HepG2 (cell line): ENCODE data around the gene ADCY1. TPM values are rescaled to one million over a fixed set of nuclear protein-coding genes. Genes with fewer than 3 reads are reported as not detected.

Experiments
- ATAC-seq: fragments of 200-7000 bp; cut with Tn5 transposase; 3 replicates; pipeline ENCODE4 v1.9.1; 2020; ENCODE audit warnings: mild to moderate bottlenecking, moderate library complexity
- BruUV-seq: library from RNA; stranded (reverse); fragments of 400-500 nt; replicated peaks from 2 replicates; lab custom pipeline; 2021; lab: Mats Ljungman, UMichigan
- CTCF ChIA-PET: fragments of 300-600 bp; formaldehyde crosslinking; extraction: SDS; loops from one replicate; lab custom pipeline; 2021; ENCODE audit warnings: low total read pairs, inconsistent platforms, low intra/inter-chr PET ratio; lab: Yijun Ruan, JAX
- POLR2A ChIA-PET: fragments of 350-600 bp; sonication (Branson Sonifier 250); formaldehyde crosslinking; loops from one replicate; lab custom pipeline; 2020; ENCODE audit warnings: antibody characterized with exemption, inconsistent platforms; lab: Yijun Ruan, JAX
- DNase-seq: peaks from one replicate; pipeline ENCODE4 v3.0.0-alpha.2; 2015; ENCODE audit warnings: low spot score
- FAIRE-seq: peaks from 3 replicates; lab custom pipeline; 2011; peaks lifted over from hg19 to GRCh38; lab: Jason Lieb, UNC
- H2AFZ ChIP-seq: one replicate; pipeline ENCODE4 v1.6.1; 2011; ENCODE audit warnings: low read length, inconsistent platforms
- H3K27ac ChIP-seq: fragments of 300-600 bp; 3 replicates; pipeline ENCODE4 v1.8.0; 2011; ENCODE audit warnings: mixed run types, mild to moderate bottlenecking, mixed read lengths, low read length, inconsistent platforms; ENCODE audit not compliant: insufficient read depth; ENCODE audit errors: extremely low read length
- H3K27me3 ChIP-seq, 2 experiments: fragments of 200-600 bp in 1 of 2; 2 replicates in 1 of 2; 3 replicates in 1 of 2; pipeline versions ENCODE4 v1.6.0 to v1.8.0; 2011; ENCODE audit warnings: low read length in 2 of 2, mild to moderate bottlenecking in 2 of 2, moderate library complexity in 2 of 2, inconsistent platforms in 1 of 2; ENCODE audit not compliant: insufficient read depth in 2 of 2, control insufficient read depth in 1 of 2
- H3K36me3 ChIP-seq, 2 experiments: fragments of 200-600 bp in 1 of 2; replicated peaks in 1 of 2; 2 replicates in 1 of 2; 3 replicates in 1 of 2; pipeline versions ENCODE4 v1.5.1 to v1.8.0; 2011; ENCODE audit warnings: low read length in 2 of 2, inconsistent platforms in 1 of 2; ENCODE audit not compliant: insufficient read depth in 2 of 2, control insufficient read depth in 1 of 2
- H3K4me1 ChIP-seq: 2 replicates; pipeline ENCODE4 v1.5.1; 2012; ENCODE audit warnings: low read length, inconsistent platforms; ENCODE audit not compliant: insufficient read depth
- H3K4me2 ChIP-seq: 2 replicates; pipeline ENCODE4 v1.6.0; 2011; ENCODE audit warnings: low read depth, low read length, inconsistent platforms
- H3K4me3 ChIP-seq, 3 experiments: fragments of 200-600 bp in 1 of 3; sonication (generic), shearing (Covaris generic) in 1 of 3; replicated peaks in 1 of 3; 2 replicates each; pipeline ENCODE4 v1.5.1; 2011 to 2016; ENCODE audit warnings: low read length in 3 of 3, inconsistent platforms in 2 of 3, low read depth in 2 of 3, mild to moderate bottlenecking in 2 of 3, control low read depth in 1 of 3, mixed read lengths in 1 of 3; ENCODE audit not compliant: insufficient read depth in 1 of 3
- H3K79me2 ChIP-seq: one replicate; pipeline ENCODE4 v1.6.1; 2011; ENCODE audit warnings: low read length, inconsistent platforms; ENCODE audit not compliant: insufficient read depth
- H3K9ac ChIP-seq: 2 replicates; pipeline ENCODE4 v1.6.0; 2011; ENCODE audit warnings: mild to moderate bottlenecking, low read depth, low read length, inconsistent platforms; ENCODE audit not compliant: insufficient read depth
- H3K9me3 ChIP-seq: 2 replicates; pipeline ENCODE4 v1.5.1; 2012; ENCODE audit warnings: mild to moderate bottlenecking, low read length
- H4K20me1 ChIP-seq: 2 replicates; pipeline ENCODE4 v1.6.0; 2011; ENCODE audit warnings: inconsistent platforms, mild to moderate bottlenecking, low read length, moderate library complexity; ENCODE audit not compliant: insufficient read depth
- AGO2 ChIP-seq: fragments of 200-400 bp; formaldehyde crosslinking; optimal IDR thresholded peaks from 2 replicates; pipeline ENCODE3; 2017; ENCODE audit warnings: mild to moderate bottlenecking, low read depth, low read length, moderate library complexity
- CREM ChIP-seq, 2 experiments: sonication (generic) in 1 of 2; formaldehyde crosslinking in 1 of 2; IDR thresholded peaks; 2 replicates each; pipeline versions ENCODE4 v1.4.0 to v1.6.1; 2016 to 2020; ENCODE audit warnings: antibody characterized with exemption in 1 of 2, mild to moderate bottlenecking in 1 of 2, missing genetic modification reagents in 1 of 2
- ERF ChIP-seq: IDR thresholded peaks from 2 replicates; pipeline ENCODE4 v1.6.1; 2018; ENCODE audit warnings: missing biosample characterization, missing genetic modification reagents
- FOXJ3 ChIP-seq: sonication (generic); formaldehyde crosslinking; IDR thresholded peaks from 2 replicates; pipeline ENCODE4 v1.4.0; 2020; ENCODE audit warnings: missing genetic modification reagents, mild to moderate bottlenecking, borderline replicate concordance
- GATA4 ChIP-seq: sonication (generic); IDR thresholded peaks from 2 replicates; pipeline ENCODE4 v1.6.1; 2016; ENCODE audit warnings: antibody characterized with exemption, low read depth, borderline replicate concordance
- HNF4G ChIP-seq, 2 experiments: sonication (generic) in 1 of 2; formaldehyde crosslinking in 1 of 2; IDR thresholded peaks; 2 replicates each; pipeline versions ENCODE4 v1.4.0 to v1.6.1; 2011 to 2020; ENCODE audit warnings: borderline replicate concordance in 2 of 2, low read depth in 2 of 2, mild to moderate bottlenecking in 2 of 2, low read length in 1 of 2, missing genetic modification reagents in 1 of 2, moderate library complexity in 1 of 2
- NAIF1 ChIP-seq: sonication (generic); formaldehyde crosslinking; IDR thresholded peaks from 2 replicates; pipeline ENCODE4 v1.5.0; 2020; ENCODE audit warnings: mild to moderate bottlenecking, missing genetic modification reagents, borderline replicate concordance
- NONO ChIP-seq, 2 experiments: fragments of 450-650 bp in 1 of 2; sonication (generic) in 1 of 2; formaldehyde crosslinking in 1 of 2; IDR thresholded peaks in 1 of 2; conservative IDR thresholded peaks in 1 of 2; 2 replicates each; pipeline versions ENCODE4 v1.6.1 to v1.8.0; 2017 to 2022; ENCODE audit warnings: mild to moderate bottlenecking in 1 of 2, missing genetic modification reagents in 1 of 2, moderate library complexity in 1 of 2
- RBM22 ChIP-seq: fragments of 200-400 bp; formaldehyde crosslinking; optimal IDR thresholded peaks from 2 replicates; pipeline ENCODE3; 2017; ENCODE audit warnings: mild to moderate bottlenecking, low read length, moderate library complexity
- SMARCC2 ChIP-seq: fragments of 450-650 bp; IDR thresholded peaks from 2 replicates; pipeline ENCODE4 v1.6.1; 2017; ENCODE audit warnings: antibody characterized with exemption, mild to moderate bottlenecking
- TCF7L2 ChIP-seq: IDR thresholded peaks from 2 replicates; pipeline ENCODE4 v1.6.1; 2011; ENCODE audit warnings: mild to moderate bottlenecking, low read depth, low read length, moderate library complexity
- TP53 ChIP-seq: sonication (generic); formaldehyde crosslinking; conservative IDR thresholded peaks from 2 replicates; pipeline ENCODE4 v1.4.0; 2020; ENCODE audit warnings: missing genetic modification reagents
- ZNF577 ChIP-seq: sonication (generic); formaldehyde crosslinking; IDR thresholded peaks from 2 replicates; pipeline ENCODE4 v1.4.0; 2020; ENCODE audit warnings: mild to moderate bottlenecking, low read depth, missing genetic modification reagents, borderline replicate concordance
- ZNF629 ChIP-seq: sonication (generic); formaldehyde crosslinking; conservative IDR thresholded peaks from 2 replicates; pipeline ENCODE4 v1.5.0; 2020; ENCODE audit warnings: missing genetic modification reagents
- ZNF816 ChIP-seq: sonication (generic); formaldehyde crosslinking; IDR thresholded peaks from 2 replicates; pipeline ENCODE4 v1.8.0; 2022; ENCODE audit warnings: missing genetic modification reagents, mild to moderate bottlenecking, borderline replicate concordance
- ZSCAN20 ChIP-seq: sonication (generic); formaldehyde crosslinking; IDR thresholded peaks from 2 replicates; pipeline ENCODE4 v1.4.0; 2020; ENCODE audit warnings: missing genetic modification reagents, mild to moderate bottlenecking, borderline replicate concordance
- WGBS: methylation state at CpG from one replicate; pipeline ENCODE4 v1.1.6; 2017; ENCODE audit warnings: low lambda C conversion rate; 5-methylcytosine and 5-hydroxymethylcytosine counted together
- in situ Hi-C: cut with HindIII; loops from 2 replicates; pipeline ENCODE4 v1.10.0; 2017; ENCODE audit warnings: low pct_unique_long_range_greater_than_20kb; ENCODE audit not compliant: extremely low pct_ligation_motif_present
- intact Hi-C: fragments of 100-400 bp; cut with micrococcal nuclease; formaldehyde crosslinking; loops from one replicate; pipeline ENCODE4 v1.10.0; 2022; ENCODE audit not compliant: unreplicated experiment
- polyA plus RNA-seq, 8 experiments: library from polyadenylated mRNA; depleted of rRNA in 3 of 8; stranded (reverse) in 7 of 8; unstranded in 1 of 8; fragments of >200 nt; fragmentation: Illumina TruSeq in 4 of 8; extraction: Trizol in 4 of 8; gene quantifications; 2 replicates each; pipeline versions ENCODE4 v1.2.1 to v1.2.3, GENCODE V29; 2011 to 2016; ENCODE audit warnings: low read depth in 4 of 8, missing spikeins in 1 of 8, mixed read lengths in 1 of 8; ENCODE audit not compliant: insufficient read depth in 1 of 8
- total RNA-seq, 5 experiments: library from RNA; depleted of rRNA; stranded (reverse); fragments of >200 nt; fragmentation: Illumina TruSeq; extraction: Trizol; gene quantifications; 2 replicates each; pipeline ENCODE4 v1.2.3, GENCODE V29; 2016; ENCODE audit warnings: low read depth in 1 of 5
- TF ChIP-seq, protein P1 (sequence below): sonication (generic); formaldehyde crosslinking; IDR thresholded peaks from 2 replicates; pipeline ENCODE4 v1.8.0; 2022; ENCODE audit warnings: missing genetic modification reagents, mild to moderate bottlenecking, borderline replicate concordance
- TF ChIP-seq, protein P2 (sequence below): sonication (generic); formaldehyde crosslinking; IDR thresholded peaks from 2 replicates; pipeline ENCODE4 v1.8.1; 2023; ENCODE audit warnings: mild to moderate bottlenecking, missing genetic modification reagents, borderline replicate concordance

ADCY1 gene
- total and polyA plus RNA-seq, 2 of the 13 experiments (the other 11 are each of a cell fraction or from before 2014, with no cell fraction given) = 0.80 to 1.2 TPM

DNA sequence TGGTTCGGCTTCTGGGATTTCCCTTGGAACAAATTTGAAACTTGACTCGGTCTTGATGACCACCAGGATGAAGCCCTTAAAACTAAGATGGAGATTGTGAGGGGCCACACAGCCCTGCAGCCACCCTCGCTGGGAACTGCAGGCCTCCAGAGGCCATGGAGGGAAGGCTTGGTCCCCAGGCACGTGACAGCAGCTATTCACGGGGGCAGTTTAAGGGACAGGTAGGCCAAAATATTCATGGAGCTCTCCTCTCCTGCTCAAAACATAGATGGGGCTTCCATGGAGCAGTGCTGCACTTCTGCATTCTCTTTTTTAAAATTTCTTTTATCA is 137.0 kb downstream of the ADCY1 start:
- Histone ChIP-seq H3K36me3 (no peaks in the 10 kb centered on the region), H3K4me2 (no peak overlapping the region), H3K27me3 (peaks cover 3 to 5% of the 10 kb centered on the region in 2 experiments; a peak in 3 of 5 replicates), H3K9me3 (no peaks in the 10 kb centered on the region), H2AFZ (no peak overlapping the region), H3K79me2 (no peaks in the 10 kb centered on the region)
- no peak for DNase-seq
- in situ Hi-C loops = no loop called here
- CTCF ChIA-PET = no interaction called here
- TF ChIP-seq ERF (CRISPR knock-in tag) (no peak), TCF7L2 (no peak), ZNF577 (no peak), RBM22 (no peak), ZNF816 (CRISPR knock-in tag) (no peak), NAIF1 (CRISPR knock-in tag) (no peak), AGO2 (no peak), ZNF629 (CRISPR knock-in tag) (no peak), GATA4 (no peak), NONO (IDR thresholded peaks at IDR 0.05) (no peak), NONO (CRISPR knock-in tag; conservative IDR thresholded peaks at IDR 0.05) (no peak), FOXJ3 (no peak), CREM (IDR thresholded peaks at IDR 0.05) (no peak), CREM (CRISPR knock-in tag; IDR thresholded peaks at IDR 0.05) (no peak), TP53 (CRISPR knock-in tag) (no peak), HNF4G (IDR thresholded peaks at IDR 0.05; ENCODE audit: borderline replicate concordance, low read depth, low read length) (no peak), HNF4G (CRISPR knock-in tag; IDR thresholded peaks at IDR 0.05; ENCODE audit: borderline replicate concordance, low read depth) (no peak), ZSCAN20 (no peak), SMARCC2 (no peak)
- TF ChIP-seq, protein P1, sequence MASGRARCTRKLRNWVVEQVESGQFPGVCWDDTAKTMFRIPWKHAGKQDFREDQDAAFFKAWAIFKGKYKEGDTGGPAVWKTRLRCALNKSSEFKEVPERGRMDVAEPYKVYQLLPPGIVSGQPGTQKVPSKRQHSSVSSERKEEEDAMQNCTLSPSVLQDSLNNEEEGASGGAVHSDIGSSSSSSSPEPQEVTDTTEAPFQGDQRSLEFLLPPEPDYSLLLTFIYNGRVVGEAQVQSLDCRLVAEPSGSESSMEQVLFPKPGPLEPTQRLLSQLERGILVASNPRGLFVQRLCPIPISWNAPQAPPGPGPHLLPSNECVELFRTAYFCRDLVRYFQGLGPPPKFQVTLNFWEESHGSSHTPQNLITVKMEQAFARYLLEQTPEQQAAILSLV (CRISPR knock-in tag) = no peak
- TF ChIP-seq, protein P2, sequence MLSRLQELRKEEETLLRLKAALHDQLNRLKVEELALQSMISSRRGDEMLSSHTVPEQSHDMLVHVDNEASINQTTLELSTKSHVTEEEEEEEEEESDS = no peak
- TF ChIP-seq, all 625 proteins: peak for 0
- intact Hi-C loops = no loop called here
- H3K4me1 ChIP-seq = peaks cover 7% of the 10 kb centered on the region
- BruUV-seq = no TSS peak
- POLR2A ChIA-PET = no interaction called here
- ATAC-seq = no peak
- 58% methylated on average over 5 of the region's 5 CpGs for WGBS
- no peak overlapping the region for H3K4me3 ChIP-seq
- no peak for FAIRE-seq
- H3K27ac ChIP-seq = no peak overlapping the region
- no peaks in the 10 kb centered on the region for H4K20me1 ChIP-seq
- no peak overlapping the region for H3K9ac ChIP-seq
